NCI-H1048 (cell line): Measurements from ENCODE around the gene SNAP47.

Experiments used
- DNase-seq: peaks from one replicate; lab custom pipeline; 2025; lab: John Stamatoyannopoulos, UW

Gene SNAP47

GRCh38 chr1:227785805-227786671 is 50.8 kb downstream of the SNAP47 start:
- no peak for DNase-seq

GRCh38 chr1:227786673-227787512 is 51.7 kb downstream of the SNAP47 start:
- DNase-seq: no peak

GRCh38 chr1:227787513-227788270 is 52.5 kb downstream of the SNAP47 start:
- DNase-seq: peak; percentile 93

GRCh38 chr1:227788271-227789083 is 53.2 kb downstream of the SNAP47 start:
- peak; percentile 92 for DNase-seq

- DNase-seq: no peak
These were observed 54.1 kb downstream of the SNAP47 start for GRCh38 chr1:227789084-227790033.

- no peak for DNase-seq
These were observed 54.8 kb downstream of the SNAP47 start for GRCh38 chr1:227790034-227790400.

- DNase-seq: no peak
These were observed 55.6 kb downstream of the SNAP47 start for GRCh38 chr1:227790868-227791267.

GRCh38 chr1:227791425-227792143 is 56.3 kb downstream of the SNAP47 start:
- DNase-seq: no peak

GRCh38 chr1:227792216-227793078 is 57.2 kb downstream of the SNAP47 start:
- no peak for DNase-seq

GRCh38 chr1:227793079-227793947 is 58.1 kb downstream of the SNAP47 start:
- DNase-seq: no peak

GRCh38 chr1:227793948-227794816 is 58.9 kb downstream of the SNAP47 start:
- no peak for DNase-seq

- no peak for DNase-seq
These were observed 59.6 kb downstream of the SNAP47 start for GRCh38 chr1:227794817-227795192.

GRCh38 chr1:227795732-227796131 is 60.5 kb downstream of the SNAP47 start:
- no peak for DNase-seq

- no peak for DNase-seq
These were observed 61.2 kb downstream of the SNAP47 start for GRCh38 chr1:227796359-227796915.

- no peak for DNase-seq
These were observed 61.9 kb downstream of the SNAP47 start for GRCh38 chr1:227797144-227797543.

GRCh38 chr1:227797625-227798024 is 62.4 kb downstream of the SNAP47 start:
- no peak for DNase-seq
